NOMO-1 treated with dmso at 0.1 percent for 144 hours (cell line): ENCODE measurements around the gene NYNRIN.

Experiments
- DNase-seq: peaks from one replicate; lab custom pipeline; 2025; ENCODE audit not compliant: unreplicated experiment; lab: John Stamatoyannopoulos, UW

Gene NYNRIN

GRCh38 chr14:24414077-24414476 lies 15.3 kb downstream of the NYNRIN start:
- no peak for DNase-seq

GRCh38 chr14:24414732-24415420 lies 16.1 kb downstream of the NYNRIN start:
- no peak for DNase-seq

- no peak for DNase-seq
Measured at GRCh38 chr14:24415421-24416253, 16.8 kb downstream of the NYNRIN start.

GRCh38 chr14:24416254-24416931 lies 17.6 kb downstream of the NYNRIN start:
- DNase-seq: no peak

- no peak for DNase-seq
Measured at GRCh38 chr14:24416932-24417619, 18.3 kb downstream of the NYNRIN start.

- DNase-seq: no peak
Measured at GRCh38 chr14:24417832-24418491, 19.2 kb downstream of the NYNRIN start.

GRCh38 chr14:24418492-24418873 lies 19.7 kb downstream of the NYNRIN start:
- no peak for DNase-seq

- no peak for DNase-seq
Measured at GRCh38 chr14:24422261-24422660, 23.5 kb downstream of the NYNRIN start.

- no peak for DNase-seq
Measured at GRCh38 chr14:24422694-24423601, 24.1 kb downstream of the NYNRIN start.

GRCh38 chr14:24425704-24426103 lies 26.9 kb downstream of the NYNRIN start:
- no peak for DNase-seq

GRCh38 chr14:24426150-24426911 lies 27.5 kb downstream of the NYNRIN start:
- DNase-seq: no peak

- no peak for DNase-seq
Measured at GRCh38 chr14:24426912-24427536, 28.2 kb downstream of the NYNRIN start.

GRCh38 chr14:24427537-24428508 lies 29.0 kb downstream of the NYNRIN start:
- DNase-seq: no peak

GRCh38 chr14:24428628-24429394 lies 30.0 kb downstream of the NYNRIN start:
- no peak for DNase-seq

- DNase-seq: peak; percentile 83
Measured at GRCh38 chr14:24429395-24430142, 30.8 kb downstream of the NYNRIN start, which contains the start of the genes CBLN3 and KHNYN. CBLN3 (minus strand) TSS chr14:24429668; CDS start chr14:24429054, 614 bp downstream. KHNYN (plus strand) TSS chr14:24429954; CDS start chr14:24430731, 777 bp downstream.
